SK-N-MC (cell line): Measurements from ENCODE around the gene MROH7.

ENCODE experiments used
- EZH2 ChIP-seq: fragments of 200-600 bp; sonication (generic); IDR thresholded peaks from one replicate; pipeline ENCODE4 v1.6.1; 2017; ENCODE audit warnings: antibody characterized with exemption
- FOXP2 ChIP-seq: optimal IDR thresholded peaks from 2 replicates; pipeline ENCODE3; 2011; ENCODE audit warnings: mild to moderate bottlenecking, moderate library complexity; ENCODE audit not compliant: insufficient read depth; ENCODE audit errors: extremely low read length, control extremely low read depth
- POLR2AphosphoS5 ChIP-seq: IDR thresholded peaks from 2 replicates; pipeline ENCODE4 v1.6.1; 2012; ENCODE audit warnings: mild to moderate bottlenecking, low read depth, low read length, borderline replicate concordance

GRCh38 chr1:54748094-54748835 is 106.7 kb downstream of the MROH7 start:
- TF ChIP-seq EZH2 = no peak
- TF ChIP-seq POLR2AphosphoS5 = no peak
- TF ChIP-seq FOXP2 = no peak
